Neuronal stem cell (in vitro differentiated cells): Measurements from ENCODE around the gene IBA57.

ENCODE experiments used
- DNase-seq: peaks from one replicate; pipeline ENCODE4 v3.0.0-alpha.2; 2013; ENCODE audit warnings: low spot score
- H2AFZ ChIP-seq: one replicate; pipeline ENCODE4 v1.6.1; 2013; ENCODE audit warnings: mild to moderate bottlenecking, low read length, inconsistent platforms
- H2AK5ac ChIP-seq: 2 replicates; pipeline ENCODE4 v1.6.1; 2013; ENCODE audit warnings: low read depth, mild to moderate bottlenecking, inconsistent platforms, low read length, moderate library complexity, mixed read lengths
- H2BK120ac ChIP-seq: 2 replicates; pipeline ENCODE4 v1.6.1; 2013; ENCODE audit warnings: low read depth, mild to moderate bottlenecking, inconsistent platforms, low read length, moderate library complexity, mixed read lengths
- H2BK12ac ChIP-seq: one replicate; pipeline ENCODE4 v1.6.1; 2013; ENCODE audit warnings: low read length, inconsistent platforms
- H2BK15ac ChIP-seq: 2 replicates; pipeline ENCODE4 v1.6.1; 2013; ENCODE audit warnings: mild to moderate bottlenecking, low read length, inconsistent platforms, mixed read lengths
- H2BK5ac ChIP-seq: one replicate; pipeline ENCODE4 v1.6.1; 2013; ENCODE audit warnings: inconsistent platforms, mild to moderate bottlenecking, low read length, moderate library complexity
- H3K14ac ChIP-seq: one replicate; pipeline ENCODE4 v1.6.1; 2013; ENCODE audit warnings: low read length, inconsistent platforms
- H3K18ac ChIP-seq: 2 replicates; pipeline ENCODE4 v1.6.1; 2013; ENCODE audit warnings: low read length, inconsistent platforms
- H3K23ac ChIP-seq: 2 replicates; pipeline ENCODE4 v1.6.1; 2013; ENCODE audit warnings: low read depth, mild to moderate bottlenecking, mixed read lengths, low read length, inconsistent platforms; ENCODE audit not compliant: poor library complexity
- H3K27ac ChIP-seq: replicated peaks from 3 replicates; pipeline ENCODE4 v1.5.1; 2013; ENCODE audit warnings: low read length, inconsistent platforms
- H3K27me3 ChIP-seq, 3 experiments: 2 replicates each; pipeline ENCODE4 v1.6.1; 2013; ENCODE audit warnings: low read length in 3 of 3, mild to moderate bottlenecking in 2 of 3, inconsistent platforms in 1 of 3, low read depth in 1 of 3, mixed read lengths in 1 of 3, moderate library complexity in 1 of 3; ENCODE audit not compliant: control insufficient read depth in 3 of 3, insufficient read depth in 3 of 3
- H3K36me3 ChIP-seq, 2 donors: replicated peaks in 1 of 2; 2 replicates each; pipeline ENCODE4 v1.6.1; 2013; ENCODE audit warnings: low read length in 2 of 2; ENCODE audit not compliant: control insufficient read depth in 2 of 2, insufficient read depth in 2 of 2
- H3K4ac ChIP-seq: 2 replicates; pipeline ENCODE4 v1.6.1; 2013; ENCODE audit warnings: inconsistent platforms, mild to moderate bottlenecking, low read length, moderate library complexity
- H3K4me1 ChIP-seq, 2 donors: 1 replicate in 1 of 2; 2 replicates in 1 of 2; pipeline ENCODE4 v1.6.1; 2013; ENCODE audit warnings: low read length in 2 of 2, low read depth in 1 of 2; ENCODE audit not compliant: control insufficient read depth in 2 of 2, insufficient read depth in 1 of 2
- H3K4me2 ChIP-seq: one replicate; pipeline ENCODE4 v1.6.1; 2013; ENCODE audit warnings: mild to moderate bottlenecking, low read length, inconsistent platforms; ENCODE audit not compliant: insufficient read depth, poor library complexity, severe bottlenecking
- H3K4me3 ChIP-seq, 2 donors: 2 replicates each; pipeline ENCODE4 v1.5.1; 2013; ENCODE audit warnings: low read length in 2 of 2, mild to moderate bottlenecking in 2 of 2, inconsistent platforms in 1 of 2, moderate library complexity in 1 of 2
- H3K79me1 ChIP-seq: one replicate; pipeline ENCODE4 v1.6.1; 2013; ENCODE audit warnings: low read depth, mild to moderate bottlenecking, inconsistent platforms, low read length, moderate library complexity
- H3K9ac ChIP-seq: one replicate; pipeline ENCODE4 v1.6.1; 2013; ENCODE audit warnings: mild to moderate bottlenecking, low read depth, low read length, inconsistent platforms; ENCODE audit not compliant: poor library complexity
- H3K9me3 ChIP-seq, 2 donors: replicated peaks in 1 of 2; 2 replicates each; pipeline versions ENCODE3 to v1.6.1; 2013; ENCODE audit warnings: low read length in 2 of 2, mild to moderate bottlenecking in 2 of 2, inconsistent platforms in 1 of 2, low read depth in 1 of 2, mixed read lengths in 1 of 2, moderate library complexity in 1 of 2; ENCODE audit not compliant: control insufficient read depth in 2 of 2, insufficient read depth in 1 of 2
- H4K8ac ChIP-seq: one replicate; pipeline ENCODE4 v1.6.1; 2013; ENCODE audit warnings: low read depth, mild to moderate bottlenecking, inconsistent platforms, low read length, moderate library complexity
- H4K91ac ChIP-seq: one replicate; pipeline ENCODE4 v1.6.1; 2013; ENCODE audit warnings: low read length, low read depth, mild to moderate bottlenecking, inconsistent platforms; ENCODE audit not compliant: poor library complexity
- WGBS, 2 donors: extraction: QIAGEN DNeasy Blood & Tissue Kit; methylation state at CpG; one replicate each; pipeline ENCODE4 v1.1.7; 2013; ENCODE audit warnings: missing lambda C conversion rate in 2 of 2, mixed read lengths in 1 of 2; ENCODE audit not compliant: insufficient read length in 2 of 2, insufficient replicate concordance in 1 of 2; ENCODE audit errors: extremely low coverage in 2 of 2; 5-methylcytosine and 5-hydroxymethylcytosine counted together

IBA57 gene

DNA sequence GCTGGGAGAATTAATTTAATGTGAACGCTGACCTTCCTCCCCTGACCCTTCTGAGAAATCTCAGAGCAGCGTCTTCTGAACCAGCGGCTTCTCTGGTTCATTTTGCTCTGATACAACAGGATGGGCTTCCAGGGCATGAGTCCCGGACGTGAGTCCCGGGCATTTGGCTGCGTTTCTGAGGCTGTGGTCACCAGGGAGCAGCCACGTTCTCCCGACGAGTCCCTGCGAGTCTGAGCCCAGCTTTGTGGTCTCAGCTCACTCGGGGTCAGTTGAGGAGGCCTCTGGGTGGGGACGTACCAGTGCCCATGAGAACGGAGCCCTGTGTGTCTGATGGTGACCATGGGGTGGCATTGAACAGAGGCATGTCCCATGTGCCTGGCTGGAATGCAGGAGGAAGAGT is 24.6 kb downstream of the IBA57 start:
- Histone ChIP-seq H3K23ac (no peak overlapping the region), H4K8ac (no peak overlapping the region), H3K4me3 (no peak overlapping the region), H2AK5ac (peak overlapping the region; percentile 24), H3K79me1 (peaks cover 6% of the 10 kb centered on the region), H3K36me3 (no peaks in the 10 kb centered on the region), H3K9ac (peak overlapping the region; percentile 18), H3K4ac (no peak overlapping the region), H2BK5ac (peak overlapping the region; percentile 32), H3K27ac (no peak overlapping the region), H2BK15ac (no peak overlapping the region), H3K14ac (peak overlapping the region; percentile 97), H3K27me3 (no peaks in the 10 kb centered on the region), H3K4me1 (peaks cover 0 to 9% of the 10 kb centered on the region in 2 donors), H3K9me3 (peaks cover 0 to 5% of the 10 kb centered on the region in 2 donors), H2BK120ac (no peak overlapping the region), H3K18ac (no peak overlapping the region), H4K91ac (no peak overlapping the region), H3K4me2 (no peak overlapping the region), H2AFZ (no peak overlapping the region), H2BK12ac (no peak overlapping the region)
- WGBS, 2 donors, result no CpG with 5 or more reads among the region's 14 CpGs
- DNase-seq, result no peak

DNA sequence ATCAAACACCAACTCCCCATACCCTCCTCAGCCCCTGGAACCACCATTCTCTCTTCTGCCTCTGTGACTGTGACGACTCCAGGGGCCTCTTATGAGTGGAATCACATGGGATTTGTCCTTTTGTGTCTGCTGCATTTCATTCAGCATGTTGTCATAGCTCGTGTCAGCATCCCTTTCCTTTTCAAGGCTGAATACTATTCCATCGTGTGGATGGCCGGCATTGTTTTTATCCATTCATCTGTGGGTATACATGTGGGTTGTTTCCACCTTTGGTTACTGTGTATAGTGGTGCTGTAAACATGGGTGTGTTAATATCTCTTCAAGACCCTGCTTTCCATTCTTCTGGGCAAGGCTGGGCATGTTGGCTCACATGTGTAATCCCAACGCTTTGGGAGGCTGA is 25.2 kb downstream of the IBA57 start:
- Histone ChIP-seq H3K4ac (no peak overlapping the region), H2AFZ (no peak overlapping the region), H3K18ac (no peak overlapping the region), H3K4me3 (no peak overlapping the region), H2AK5ac (no peak overlapping the region), H4K91ac (no peak overlapping the region), H3K14ac (no peak overlapping the region), H3K4me2 (no peak overlapping the region), H3K9ac (no peak overlapping the region), H3K27me3 (no peaks in the 10 kb centered on the region), H2BK12ac (no peak overlapping the region), H3K79me1 (peaks cover 6% of the 10 kb centered on the region), H3K36me3 (no peaks in the 10 kb centered on the region), H3K23ac (no peak overlapping the region), H2BK15ac (no peak overlapping the region), H3K9me3 (peaks cover 0 to 6% of the 10 kb centered on the region in 2 donors), H4K8ac (no peak overlapping the region), H3K27ac (no peak overlapping the region), H2BK5ac (no peak overlapping the region), H2BK120ac (no peak overlapping the region), H3K4me1 (peaks cover 0 to 9% of the 10 kb centered on the region in 2 donors)
- DNase-seq, result no peak
- WGBS, 2 donors, result no CpG with 5 or more reads among the region's 5 CpGs

DNA sequence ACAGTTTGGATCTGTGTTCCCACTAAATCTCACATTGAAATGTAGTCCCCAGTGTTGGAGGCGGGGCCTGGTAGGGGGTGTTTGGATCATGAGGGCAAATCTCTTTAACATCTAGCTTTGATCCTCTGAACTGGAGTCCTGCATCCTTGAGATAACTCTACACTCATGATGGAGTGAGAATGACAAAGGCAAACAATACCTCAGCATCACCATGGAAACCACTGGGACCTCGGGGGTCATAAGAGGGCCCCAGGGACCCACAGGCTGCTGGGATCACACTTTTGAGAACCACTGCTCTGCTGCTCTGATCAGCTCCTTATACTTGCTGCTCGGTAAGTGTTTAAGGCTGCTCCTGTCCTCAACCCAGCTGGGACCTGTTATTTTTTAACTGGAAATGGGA is 28.8 kb downstream of the IBA57 start:
- H4K8ac ChIP-seq, result no peak overlapping the region
- H2BK12ac ChIP-seq, result no peak overlapping the region
- no peak for DNase-seq
- H3K23ac ChIP-seq, result no peak overlapping the region
- no peaks in the 10 kb centered on the region for H3K27me3 ChIP-seq
- no peak overlapping the region for H3K4me2 ChIP-seq
- H2BK15ac ChIP-seq, result no peak overlapping the region
- no peak overlapping the region for H3K27ac ChIP-seq
- H3K36me3 ChIP-seq, result no peaks in the 10 kb centered on the region
- no CpG with 5 or more reads among the region's 3 CpGs for WGBS, 2 donors
- peaks cover 0 to 9% of the 10 kb centered on the region in 2 donors for H3K4me1 ChIP-seq
- peaks cover 0 to 23% of the 10 kb centered on the region in 2 donors for H3K9me3 ChIP-seq
- H4K91ac ChIP-seq, result no peak overlapping the region
- H3K4me3 ChIP-seq, result no peak overlapping the region
- no peak overlapping the region for H2BK5ac ChIP-seq
- H2BK120ac ChIP-seq, result no peak overlapping the region
- H2AFZ ChIP-seq, result no peak overlapping the region
- H3K18ac ChIP-seq, result no peak overlapping the region
- peaks cover 3% of the 10 kb centered on the region for H3K79me1 ChIP-seq
- no peak overlapping the region for H2AK5ac ChIP-seq
- no peak overlapping the region for H3K9ac ChIP-seq
- no peak overlapping the region for H3K14ac ChIP-seq
- no peak overlapping the region for H3K4ac ChIP-seq

DNA sequence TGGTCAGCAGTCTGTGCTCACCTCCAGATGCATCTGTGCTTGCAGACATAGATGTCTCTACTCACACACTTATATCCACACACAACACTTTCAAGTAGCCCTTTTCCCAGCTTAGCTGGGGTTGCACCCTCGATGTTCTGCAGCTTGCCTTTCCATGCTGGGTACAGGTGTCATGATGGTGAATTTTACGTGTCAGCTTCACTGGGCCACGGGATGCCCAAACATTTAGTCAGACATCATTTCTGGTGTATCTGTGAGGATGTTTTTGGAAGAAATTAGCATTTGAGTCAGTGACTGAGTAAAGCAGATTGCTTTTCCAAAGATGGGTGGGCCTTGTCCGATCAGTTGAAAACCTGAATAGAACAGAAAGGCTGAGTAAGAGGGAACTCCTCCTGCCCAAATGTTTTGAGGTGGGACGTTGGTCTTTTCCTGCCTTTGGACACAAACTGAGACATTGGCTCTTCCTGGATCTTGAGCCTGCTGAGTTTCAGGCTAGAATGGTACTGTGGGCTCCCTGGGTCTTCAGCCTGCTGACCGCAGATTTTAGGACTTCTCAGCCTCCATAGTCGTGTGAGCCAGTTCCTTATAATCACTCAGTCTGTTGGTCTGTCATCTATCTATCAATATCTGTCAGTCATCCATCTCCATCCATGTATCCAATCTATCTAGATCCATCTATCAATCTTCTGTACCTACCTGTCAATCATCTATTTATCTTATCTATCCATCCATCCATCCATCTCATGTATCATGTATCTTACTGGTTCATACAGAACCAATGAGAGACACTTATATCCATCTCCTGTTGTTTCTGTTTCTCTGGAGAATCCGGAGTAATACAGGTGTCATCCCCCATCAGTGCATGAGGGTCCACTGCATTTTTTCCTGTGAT is 29.6 kb downstream of the IBA57 start:
- no peak overlapping the region for H2BK120ac ChIP-seq
- H3K9me3 ChIP-seq, result peaks cover 0 to 29% of the 10 kb centered on the region in 2 donors
- no peak overlapping the region for H3K4ac ChIP-seq
- H3K27ac ChIP-seq, result no peak overlapping the region
- H2AK5ac ChIP-seq, result no peak overlapping the region
- no peak overlapping the region for H3K4me3 ChIP-seq
- H3K36me3 ChIP-seq, result no peaks in the 10 kb centered on the region
- H4K91ac ChIP-seq, result no peak overlapping the region
- H3K27me3 ChIP-seq, result no peaks in the 10 kb centered on the region
- no peak overlapping the region for H3K9ac ChIP-seq
- no peak overlapping the region for H3K4me2 ChIP-seq
- H2BK15ac ChIP-seq, result no peak overlapping the region
- H3K79me1 ChIP-seq, result peaks cover 3% of the 10 kb centered on the region
- no peak overlapping the region for H3K23ac ChIP-seq
- no CpG with 5 or more reads among the region's 8 CpGs for WGBS, 2 donors
- no peak overlapping the region for H2BK12ac ChIP-seq
- H3K14ac ChIP-seq, result no peak overlapping the region
- H4K8ac ChIP-seq, result no peak overlapping the region
- H2AFZ ChIP-seq, result no peak overlapping the region
- DNase-seq, result no peak
- H2BK5ac ChIP-seq, result no peak overlapping the region
- H3K18ac ChIP-seq, result no peak overlapping the region
- peaks cover 0 to 9% of the 10 kb centered on the region in 2 donors for H3K4me1 ChIP-seq
